ENCODE measurements around the gene FOLR1.

Gene FOLR1

GRCh38 chr11:72240461-72241290 is 48.7 kb downstream of the FOLR1 start:
- no peak overlapping the region for H3K4me3 ChIP-seq (ENCODE audit: control insufficient read depth, low read depth, low read length)
- TF ChIP-seq CTCF (IDR thresholded peaks at IDR 0.05; ENCODE audit: control insufficient read depth, insufficient read depth, low read depth, low read length, missing control alignments): no peak
- no peak for DNase-seq (ENCODE audit: low read depth)

DNA sequence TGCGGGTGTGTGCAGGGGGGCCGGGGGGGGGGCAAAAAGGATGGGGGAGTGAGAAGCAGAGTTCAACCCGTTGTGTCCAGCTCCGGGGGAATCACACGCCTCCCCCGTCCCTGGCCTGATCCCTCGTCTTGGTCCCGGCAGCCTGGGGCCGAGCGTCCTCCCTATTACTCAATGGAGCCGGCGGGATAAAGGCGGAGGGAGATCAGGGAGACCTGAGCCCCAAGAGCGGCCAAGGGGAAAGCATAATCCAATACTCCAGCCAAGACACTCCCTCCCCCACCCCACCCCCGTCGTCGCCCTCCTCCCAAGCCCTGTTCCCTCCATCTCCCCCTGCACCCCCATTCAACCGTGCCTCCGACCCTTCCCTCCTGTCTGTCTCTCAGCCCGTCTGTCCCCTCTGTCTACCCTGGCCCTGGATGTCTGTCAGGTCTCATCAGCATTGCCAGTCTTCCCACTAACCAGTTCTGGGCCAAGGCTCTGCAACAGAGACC is 49.4 kb downstream of the FOLR1 start:
- no peak for DNase-seq (ENCODE audit: low read depth)

DNA sequence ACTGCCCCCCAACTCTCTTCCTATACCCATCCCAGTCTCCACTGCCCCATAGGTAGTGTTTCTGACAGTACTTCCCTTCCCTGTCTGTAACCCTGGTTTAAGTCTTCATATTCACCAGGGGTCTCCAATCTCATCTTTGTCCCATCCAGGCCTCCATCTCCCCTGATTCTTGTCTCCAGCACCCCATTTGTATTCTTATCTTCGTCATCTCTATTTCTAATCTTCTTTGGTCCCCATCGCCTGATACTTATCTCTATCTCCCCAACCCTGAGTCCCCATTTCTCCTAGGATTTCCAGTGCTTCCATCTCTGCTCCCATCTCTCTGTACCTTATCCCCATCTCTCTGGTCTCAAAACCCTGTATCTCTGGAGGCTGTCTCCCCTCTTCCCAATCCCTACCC is 50.2 kb downstream of the FOLR1 start:
- no peak overlapping the region for H3K4me3 ChIP-seq (ENCODE audit: control insufficient read depth, low read depth, low read length)
- no peak for TF ChIP-seq CTCF (IDR thresholded peaks at IDR 0.05; ENCODE audit: control insufficient read depth, insufficient read depth, low read depth, low read length, missing control alignments)
- no peak for DNase-seq (ENCODE audit: low read depth)

More for the DNA sequence above, 49.4 kb downstream of the FOLR1 start:
- H3K4me3 ChIP-seq (ENCODE audit: control insufficient read depth, low read depth, low read length): no peak overlapping the region
- no peak for TF ChIP-seq CTCF (IDR thresholded peaks at IDR 0.05; ENCODE audit: control insufficient read depth, insufficient read depth, low read depth, low read length, missing control alignments)

- TF ChIP-seq CTCF (IDR thresholded peaks at IDR 0.05; ENCODE audit: control insufficient read depth, insufficient read depth, low read depth, low read length, missing control alignments): no peak
- DNase-seq (ENCODE audit: low read depth): no peak
- H3K4me3 ChIP-seq (ENCODE audit: control insufficient read depth, low read depth, low read length): no peak overlapping the region
Observed at GRCh38 chr11:72243173-72244059, 51.5 kb downstream of the FOLR1 start.

- no peak for DNase-seq (ENCODE audit: low read depth)
- no peak for TF ChIP-seq CTCF (IDR thresholded peaks at IDR 0.05; ENCODE audit: control insufficient read depth, insufficient read depth, low read depth, low read length, missing control alignments)
- no peak within 1 kb of the TSS for H3K4me3 ChIP-seq (ENCODE audit: control insufficient read depth, low read depth, low read length)
Observed at GRCh38 chr11:72244060-72244360, 52.1 kb downstream of the FOLR1 start, which contains the start of gene PHOX2A. PHOX2A (minus strand) TSS chr11:72244176; CDS start chr11:72244004, 172 bp downstream.

GRCh38 chr11:72244361-72245262 is 52.7 kb downstream of the FOLR1 start:
- DNase-seq (ENCODE audit: low read depth): no peak
- no peak for TF ChIP-seq CTCF (IDR thresholded peaks at IDR 0.05; ENCODE audit: control insufficient read depth, insufficient read depth, low read depth, low read length, missing control alignments)
- H3K4me3 ChIP-seq (ENCODE audit: control insufficient read depth, low read depth, low read length): no peak overlapping the region

Data from AG09309 (cell line).